Measurements from ENCODE around the gene NME3.

The NME3 gene

GRCh38 chr16:1746693-1747195 lies 24.6 kb downstream of the NME3 start:
- no peak for TF ChIP-seq CTCF (conservative IDR thresholded peaks at IDR 0.05; ENCODE audit: low read depth)
- H3K27ac ChIP-seq = peak overlapping the region; percentile 48
- CTCF ChIA-PET = interaction anchor here (1.4 to 1.5 kb wide), 2 partner anchors 23 to 41 kb away, joined by 5 to 11 read pairs; partner anchors contain the start of gene MAPK8IP3
- POLR2A ChIA-PET (ENCODE audit: low non-redundant PET) = no interaction called here
- DNase-seq (ENCODE audit: low spot score) = no peak

- TF ChIP-seq CTCF (conservative IDR thresholded peaks at IDR 0.05; ENCODE audit: low read depth) = no peak
- H3K27ac ChIP-seq = peak overlapping the region; percentile 48
- CTCF ChIA-PET = interaction anchor here (0.6 to 1.5 kb wide), 6 partner anchors 8 to 111 kb away, joined by 3 to 11 read pairs (median 3); partner anchors contain the start of gene MAPK8IP3
- POLR2A ChIA-PET (ENCODE audit: low non-redundant PET) = interaction anchor here (0.6 to 1.4 kb wide), 3 partner anchors 9 to 40 kb away, joined by 3 to 4 read pairs (median 3); partner anchors contain the start of gene MAPK8IP3
- DNase-seq (ENCODE audit: low spot score) = peak; percentile 84
Observed at GRCh38 chr16:1745900-1746692, 25.2 kb downstream of the NME3 start.

- no peak for TF ChIP-seq CTCF (conservative IDR thresholded peaks at IDR 0.05; ENCODE audit: low read depth)
- CTCF ChIA-PET = interaction anchor here (0.6 to 1.5 kb wide), 8 partner anchors 9 to 67 kb away, joined by 3 to 11 read pairs (median 3); partner anchors contain the start of genes EME2, JPT2, MAPK8IP3 and MRPS34
- POLR2A ChIA-PET (ENCODE audit: low non-redundant PET) = interaction anchor here (1.1 to 1.4 kb wide), 2 partner anchors 24 to 39 kb away, joined by 3 to 4 read pairs; partner anchors contain the start of gene MAPK8IP3
- H3K27ac ChIP-seq = peak overlapping the region; percentile 48
- peak; percentile 69 for DNase-seq (ENCODE audit: low spot score)
Observed at GRCh38 chr16:1745181-1745899, 26.0 kb downstream of the NME3 start.

GRCh38 chr16:1744338-1744840 lies 27.0 kb downstream of the NME3 start:
- peak overlapping the region; percentile 23; the same call in 1 of the 2 replicates for H3K27ac ChIP-seq
- CTCF ChIA-PET = interaction anchor here (0.9 to 1.4 kb wide), 2 partner anchors 28 to 66 kb away, joined by 3 read pairs; partner anchors contain the start of genes EME2, JPT2 and MRPS34
- POLR2A ChIA-PET (ENCODE audit: low non-redundant PET) = interaction anchor here (0.9 to 1.4 kb wide), 2 partner anchors 26 to 39 kb away, joined by 3 to 4 read pairs; partner anchors contain the start of gene MAPK8IP3
- DNase-seq (ENCODE audit: low spot score) = no peak
- TF ChIP-seq CTCF (conservative IDR thresholded peaks at IDR 0.05; ENCODE audit: low read depth) = no peak

- TF ChIP-seq CTCF (conservative IDR thresholded peaks at IDR 0.05; ENCODE audit: low read depth) = no peak
- ChIA-PET CTCF (interaction anchor here (0.5 to 1.4 kb wide), 4 partner anchors 19 to 52 kb away, joined by 3 to 10 read pairs (median 5); partner anchors contain the start of genes EME2 and MRPS34), POLR2A (ENCODE audit: low non-redundant PET) (interaction anchor here (0.6 to 1.4 kb wide), 4 partner anchors 11 to 133 kb away, joined by 3 to 4 read pairs (median 3); partner anchors contain the start of gene MAPK8IP3)
- H3K27ac ChIP-seq = peak overlapping the region; percentile 23; the same call in 1 of the 2 replicates
- peak; percentile 76 for DNase-seq (ENCODE audit: low spot score)
Observed at GRCh38 chr16:1743376-1744337, 27.7 kb downstream of the NME3 start.
